HepG2 (cell line): ENCODE measurements around the gene FCAMR. TPM values are rescaled to one million over a fixed set of nuclear protein-coding genes. Genes with fewer than 3 reads are reported as not detected.

Experiments used
- CAMTA2 ChIP-seq: sonication (generic); formaldehyde crosslinking; IDR thresholded peaks from 2 replicates; pipeline ENCODE4 v1.4.0; 2020; ENCODE audit warnings: mild to moderate bottlenecking, missing genetic modification reagents, borderline replicate concordance
- CHCHD3 ChIP-seq: sonication (generic); formaldehyde crosslinking; IDR thresholded peaks from 2 replicates; pipeline ENCODE4 v1.8.0; 2022; ENCODE audit warnings: mild to moderate bottlenecking, missing genetic modification reagents, moderate library complexity
- GATAD1 ChIP-seq: IDR thresholded peaks from 2 replicates; pipeline ENCODE4 v1.6.1; 2016; ENCODE audit warnings: missing genetic modification reagents, missing compliant biosample characterization
- HES4 ChIP-seq: sonication (generic); formaldehyde crosslinking; IDR thresholded peaks from 2 replicates; pipeline ENCODE4 v1.9.0; 2021; ENCODE audit warnings: mild to moderate bottlenecking, missing genetic modification reagents, borderline replicate concordance
- JUN ChIP-seq: sonication (generic); formaldehyde crosslinking; IDR thresholded peaks from 2 replicates; pipeline ENCODE4 v1.4.0; 2020; ENCODE audit warnings: mild to moderate bottlenecking, missing genetic modification reagents
- MAF1 ChIP-seq: sonication (generic); formaldehyde crosslinking; IDR thresholded peaks from 2 replicates; pipeline ENCODE4 v1.5.0; 2020; ENCODE audit warnings: missing genetic modification reagents, borderline replicate concordance
- SIN3A ChIP-seq: IDR thresholded peaks from 2 replicates; pipeline ENCODE4 v1.6.1; 2011; ENCODE audit warnings: low read depth, mild to moderate bottlenecking, control low read depth, low read length, borderline replicate concordance
- SP1 ChIP-seq, 2 experiments: fragments of 450-650 bp in 1 of 2; sonication (generic) in 1 of 2; formaldehyde crosslinking in 1 of 2; IDR thresholded peaks; 2 replicates each; pipeline versions ENCODE4 v1.4.0 to v1.6.1; 2016 to 2020; ENCODE audit warnings: missing genetic modification reagents in 1 of 2
- TAF1 ChIP-seq: sonication (generic); formaldehyde crosslinking; IDR thresholded peaks from 2 replicates; pipeline ENCODE4 v1.4.0; 2020; ENCODE audit warnings: missing genetic modification reagents
- THAP11 ChIP-seq: IDR thresholded peaks from 2 replicates; pipeline ENCODE4 v1.6.1; 2016; ENCODE audit warnings: missing biosample characterization, missing genetic modification reagents
- ZC3H13 ChIP-seq: sonication (generic); formaldehyde crosslinking; IDR thresholded peaks from 2 replicates; pipeline ENCODE4 v1.8.1; 2023; ENCODE audit warnings: mild to moderate bottlenecking, missing genetic modification reagents, moderate library complexity
- ZNF12 ChIP-seq: sonication (generic); formaldehyde crosslinking; IDR thresholded peaks from 2 replicates; pipeline ENCODE4 v1.5.0; 2020; ENCODE audit warnings: missing genetic modification reagents
- ZNF292 ChIP-seq: sonication (generic); formaldehyde crosslinking; IDR thresholded peaks from 2 replicates; pipeline ENCODE4 v1.8.1; 2022; ENCODE audit warnings: mild to moderate bottlenecking, low read depth, missing genetic modification reagents, borderline replicate concordance
- ZNF335 ChIP-seq: sonication (generic); formaldehyde crosslinking; IDR thresholded peaks from 2 replicates; pipeline ENCODE4 v1.4.0; 2020; ENCODE audit warnings: missing genetic modification reagents
- ZNF556 ChIP-seq: sonication (generic); formaldehyde crosslinking; IDR thresholded peaks from 2 replicates; pipeline ENCODE4 v1.4.0; 2020; ENCODE audit warnings: mild to moderate bottlenecking, missing genetic modification reagents, borderline replicate concordance
- ZNF558 ChIP-seq: sonication (generic); formaldehyde crosslinking; IDR thresholded peaks from 2 replicates; pipeline ENCODE4 v1.9.0; 2022; ENCODE audit warnings: mild to moderate bottlenecking, missing genetic modification reagents, borderline replicate concordance
- ZNF720 ChIP-seq: sonication (generic); formaldehyde crosslinking; IDR thresholded peaks from 2 replicates; pipeline ENCODE4 v1.4.0; 2020; ENCODE audit warnings: missing genetic modification reagents
- polyA plus RNA-seq, 8 experiments: library from polyadenylated mRNA; depleted of rRNA in 3 of 8; stranded (reverse) in 7 of 8; unstranded in 1 of 8; fragments of >200 nt; fragmentation: Illumina TruSeq in 4 of 8; extraction: Trizol in 4 of 8; gene quantifications; 2 replicates each; pipeline versions ENCODE4 v1.2.1 to v1.2.3, GENCODE V29; 2011 to 2016; ENCODE audit warnings: low read depth in 4 of 8, missing spikeins in 1 of 8, mixed read lengths in 1 of 8; ENCODE audit not compliant: insufficient read depth in 1 of 8
- total RNA-seq, 5 experiments: library from RNA; depleted of rRNA; stranded (reverse); fragments of >200 nt; fragmentation: Illumina TruSeq; extraction: Trizol; gene quantifications; 2 replicates each; pipeline ENCODE4 v1.2.3, GENCODE V29; 2016; ENCODE audit warnings: low read depth in 1 of 5
- TF ChIP-seq, protein P1 (sequence below): sonication (generic); formaldehyde crosslinking; IDR thresholded peaks from 2 replicates; pipeline ENCODE4 v1.8.0; 2022; ENCODE audit warnings: missing genetic modification reagents, mild to moderate bottlenecking, moderate library complexity, borderline replicate concordance
- TF ChIP-seq, protein P2 (sequence below): sonication (generic); formaldehyde crosslinking; IDR thresholded peaks from 2 replicates; pipeline ENCODE4 v1.5.1; 2020; ENCODE audit warnings: missing genetic modification reagents, mild to moderate bottlenecking, borderline replicate concordance
- TF ChIP-seq, protein P3 (sequence below): sonication (generic); formaldehyde crosslinking; IDR thresholded peaks from 2 replicates; pipeline ENCODE4 v1.4.0; 2020; ENCODE audit warnings: mild to moderate bottlenecking, missing genetic modification reagents, borderline replicate concordance

FCAMR gene
- total and polyA plus RNA-seq, 2 of the 13 experiments (the other 11 are each of a cell fraction or from before 2014, with no cell fraction given), result not detected

DNA sequence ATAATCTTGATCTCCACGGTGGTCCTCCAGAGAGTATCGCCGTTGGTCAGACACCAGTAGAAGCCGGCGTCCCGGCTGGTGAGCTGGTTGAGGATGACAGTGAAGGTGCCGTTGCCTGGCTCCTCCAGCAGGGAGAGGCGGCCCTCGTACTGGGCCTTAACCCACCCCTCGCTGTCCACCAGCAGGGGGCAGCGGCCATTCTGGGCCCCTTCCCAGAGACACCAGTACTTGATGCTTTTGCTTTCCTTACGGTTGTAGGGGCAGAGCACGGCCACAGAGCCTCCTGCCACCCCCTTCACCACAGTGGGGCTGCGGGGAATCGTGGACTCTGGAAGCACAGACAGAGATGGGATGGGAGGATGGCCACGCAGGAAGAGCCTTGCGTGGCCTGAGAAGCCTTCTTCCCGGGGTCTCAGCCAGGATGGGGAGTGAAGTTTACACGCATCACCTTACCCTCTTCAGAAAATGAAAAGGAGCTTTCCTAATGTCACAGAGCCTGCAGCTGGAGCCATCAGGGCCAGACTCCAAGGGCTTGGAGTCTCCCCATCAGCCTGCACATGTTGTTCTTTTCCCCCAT, 34.7 kb downstream of the FCAMR start (continued):
- TF ChIP-seq CAMTA2 (CRISPR knock-in tag) (no peak), GATAD1 (CRISPR knock-in tag) (no peak), ZNF335 (CRISPR knock-in tag) (no peak), SP1 (IDR thresholded peaks at IDR 0.05) (no peak), SP1 (CRISPR knock-in tag; IDR thresholded peaks at IDR 0.05) (peak; percentile 56), TAF1 (no peak), ZNF556 (CRISPR knock-in tag) (no peak; the same call in 1 of the 2 replicates), JUN (CRISPR knock-in tag) (no peak), ZNF720 (CRISPR knock-in tag) (no peak), MAF1 (CRISPR knock-in tag) (no peak), SIN3A (no peak), ZNF558 (CRISPR knock-in tag) (no peak), ZNF292 (CRISPR knock-in tag) (no peak), ZC3H13 (CRISPR knock-in tag) (no peak), HES4 (CRISPR knock-in tag) (no peak), CHCHD3 (CRISPR knock-in tag) (no peak), ZNF12 (no peak), THAP11 (0 out of 2 replicates have a peak, but pooled peaks have one; percentile 16)
- TF ChIP-seq, protein P1, sequence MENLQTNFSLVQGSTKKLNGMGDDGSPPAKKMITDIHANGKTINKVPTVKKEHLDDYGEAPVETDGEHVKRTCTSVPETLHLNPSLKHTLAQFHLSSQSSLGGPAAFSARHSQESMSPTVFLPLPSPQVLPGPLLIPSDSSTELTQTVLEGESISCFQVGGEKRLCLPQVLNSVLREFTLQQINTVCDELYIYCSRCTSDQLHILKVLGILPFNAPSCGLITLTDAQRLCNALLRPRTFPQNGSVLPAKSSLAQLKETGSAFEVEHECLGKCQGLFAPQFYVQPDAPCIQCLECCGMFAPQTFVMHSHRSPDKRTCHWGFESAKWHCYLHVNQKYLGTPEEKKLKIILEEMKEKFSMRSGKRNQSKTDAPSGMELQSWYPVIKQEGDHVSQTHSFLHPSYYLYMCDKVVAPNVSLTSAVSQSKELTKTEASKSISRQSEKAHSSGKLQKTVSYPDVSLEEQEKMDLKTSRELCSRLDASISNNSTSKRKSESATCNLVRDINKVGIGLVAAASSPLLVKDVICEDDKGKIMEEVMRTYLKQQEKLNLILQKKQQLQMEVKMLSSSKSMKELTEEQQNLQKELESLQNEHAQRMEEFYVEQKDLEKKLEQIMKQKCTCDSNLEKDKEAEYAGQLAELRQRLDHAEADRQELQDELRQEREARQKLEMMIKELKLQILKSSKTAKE (CRISPR knock-in tag), result no peak
- TF ChIP-seq, protein P2, sequence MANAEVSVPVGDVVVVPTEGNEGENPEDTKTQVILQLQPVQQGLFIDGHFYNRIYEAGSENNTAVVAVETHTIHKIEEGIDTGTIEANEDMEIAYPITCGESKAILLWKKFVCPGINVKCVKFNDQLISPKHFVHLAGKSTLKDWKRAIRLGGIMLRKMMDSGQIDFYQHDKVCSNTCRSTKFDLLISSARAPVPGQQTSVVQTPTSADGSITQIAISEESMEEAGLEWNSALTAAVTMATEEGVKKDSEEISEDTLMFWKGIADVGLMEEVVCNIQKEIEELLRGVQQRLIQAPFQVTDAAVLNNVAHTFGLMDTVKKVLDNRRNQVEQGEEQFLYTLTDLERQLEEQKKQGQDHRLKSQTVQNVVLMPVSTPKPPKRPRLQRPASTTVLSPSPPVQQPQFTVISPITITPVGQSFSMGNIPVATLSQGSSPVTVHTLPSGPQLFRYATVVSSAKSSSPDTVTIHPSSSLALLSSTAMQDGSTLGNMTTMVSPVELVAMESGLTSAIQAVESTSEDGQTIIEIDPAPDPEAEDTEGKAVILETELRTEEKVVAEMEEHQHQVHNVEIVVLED (CRISPR knock-in tag), result no peak
- TF ChIP-seq, protein P3, sequence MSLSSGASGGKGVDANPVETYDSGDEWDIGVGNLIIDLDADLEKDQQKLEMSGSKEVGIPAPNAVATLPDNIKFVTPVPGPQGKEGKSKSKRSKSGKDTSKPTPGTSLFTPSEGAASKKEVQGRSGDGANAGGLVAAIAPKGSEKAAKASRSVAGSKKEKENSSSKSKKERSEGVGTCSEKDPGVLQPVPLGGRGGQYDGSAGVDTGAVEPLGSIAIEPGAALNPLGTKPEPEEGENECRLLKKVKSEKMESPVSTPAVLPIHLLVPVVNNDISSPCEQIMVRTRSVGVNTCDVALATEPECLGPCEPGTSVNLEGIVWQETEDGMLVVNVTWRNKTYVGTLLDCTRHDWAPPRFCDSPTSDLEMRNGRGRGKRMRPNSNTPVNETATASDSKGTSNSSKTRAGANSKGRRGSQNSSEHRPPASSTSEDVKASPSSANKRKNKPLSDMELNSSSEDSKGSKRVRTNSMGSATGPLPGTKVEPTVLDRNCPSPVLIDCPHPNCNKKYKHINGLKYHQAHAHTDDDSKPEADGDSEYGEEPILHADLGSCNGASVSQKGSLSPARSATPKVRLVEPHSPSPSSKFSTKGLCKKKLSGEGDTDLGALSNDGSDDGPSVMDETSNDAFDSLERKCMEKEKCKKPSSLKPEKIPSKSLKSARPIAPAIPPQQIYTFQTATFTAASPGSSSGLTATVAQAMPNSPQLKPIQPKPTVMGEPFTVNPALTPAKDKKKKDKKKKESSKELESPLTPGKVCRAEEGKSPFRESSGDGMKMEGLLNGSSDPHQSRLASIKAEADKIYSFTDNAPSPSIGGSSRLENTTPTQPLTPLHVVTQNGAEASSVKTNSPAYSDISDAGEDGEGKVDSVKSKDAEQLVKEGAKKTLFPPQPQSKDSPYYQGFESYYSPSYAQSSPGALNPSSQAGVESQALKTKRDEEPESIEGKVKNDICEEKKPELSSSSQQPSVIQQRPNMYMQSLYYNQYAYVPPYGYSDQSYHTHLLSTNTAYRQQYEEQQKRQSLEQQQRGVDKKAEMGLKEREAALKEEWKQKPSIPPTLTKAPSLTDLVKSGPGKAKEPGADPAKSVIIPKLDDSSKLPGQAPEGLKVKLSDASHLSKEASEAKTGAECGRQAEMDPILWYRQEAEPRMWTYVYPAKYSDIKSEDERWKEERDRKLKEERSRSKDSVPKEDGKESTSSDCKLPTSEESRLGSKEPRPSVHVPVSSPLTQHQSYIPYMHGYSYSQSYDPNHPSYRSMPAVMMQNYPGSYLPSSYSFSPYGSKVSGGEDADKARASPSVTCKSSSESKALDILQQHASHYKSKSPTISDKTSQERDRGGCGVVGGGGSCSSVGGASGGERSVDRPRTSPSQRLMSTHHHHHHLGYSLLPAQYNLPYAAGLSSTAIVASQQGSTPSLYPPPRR, result no peak
